ENCODE measurements around the gene APOC1. TPM values are rescaled to one million over a fixed set of nuclear protein-coding genes. Genes with fewer than 3 reads are reported as not detected.
"Not testable (repeated sequence)": the region's sequence is repeated elsewhere in the genome, so short reads cannot be mapped to it uniquely, and the experiment has no call there.

Gene APOC1
- total RNA-seq, 4 donors from 2014 or later = 1.1 to 18.7 (median 7.9) TPM

DNA sequence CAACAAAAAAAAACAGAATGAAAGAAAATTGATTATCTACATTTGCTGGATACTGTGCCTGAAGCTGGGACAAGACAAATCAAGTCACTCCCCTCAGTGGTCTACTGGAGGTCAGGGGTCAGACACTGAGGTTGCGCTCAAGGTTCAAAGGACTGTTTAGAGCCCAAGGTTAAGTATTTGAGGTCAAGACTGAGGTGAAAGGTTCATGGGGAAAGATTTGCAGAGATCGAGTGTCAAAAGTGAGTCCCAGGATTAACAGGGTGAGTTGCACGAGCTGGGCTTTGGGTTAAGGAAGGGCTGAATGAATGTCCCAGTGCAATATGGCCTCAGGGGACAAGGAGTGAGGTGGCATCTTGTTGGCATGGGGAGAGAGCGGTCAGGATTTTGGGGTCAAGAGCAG, 26.8 kb upstream of the APOC1 start:
- no peak for DNase-seq
- Histone ChIP-seq H3K27me3 (no peaks in the 10 kb centered on the region), H3K36me3 (peaks cover 0 to 1% of the 10 kb centered on the region in 2 donors), H3K9me3 (no peaks in the 10 kb centered on the region), H3K4me3 (no peak overlapping the region), H3K27ac (no peak overlapping the region), H3K4me1 (peaks cover 18 to 22% of the 10 kb centered on the region in 2 donors)
- intact Hi-C loops (cut with DNase I; ENCODE audit: low total_unique reads) (no loop called here), in situ Hi-C loops (cut with MboI; ENCODE audit: low sequenced_read_pairs in 4 of 4) (no loop called here)
- no peak for TF ChIP-seq POLR2A (IDR thresholded peaks at IDR 0.05)
- TF ChIP-seq, protein P1, sequence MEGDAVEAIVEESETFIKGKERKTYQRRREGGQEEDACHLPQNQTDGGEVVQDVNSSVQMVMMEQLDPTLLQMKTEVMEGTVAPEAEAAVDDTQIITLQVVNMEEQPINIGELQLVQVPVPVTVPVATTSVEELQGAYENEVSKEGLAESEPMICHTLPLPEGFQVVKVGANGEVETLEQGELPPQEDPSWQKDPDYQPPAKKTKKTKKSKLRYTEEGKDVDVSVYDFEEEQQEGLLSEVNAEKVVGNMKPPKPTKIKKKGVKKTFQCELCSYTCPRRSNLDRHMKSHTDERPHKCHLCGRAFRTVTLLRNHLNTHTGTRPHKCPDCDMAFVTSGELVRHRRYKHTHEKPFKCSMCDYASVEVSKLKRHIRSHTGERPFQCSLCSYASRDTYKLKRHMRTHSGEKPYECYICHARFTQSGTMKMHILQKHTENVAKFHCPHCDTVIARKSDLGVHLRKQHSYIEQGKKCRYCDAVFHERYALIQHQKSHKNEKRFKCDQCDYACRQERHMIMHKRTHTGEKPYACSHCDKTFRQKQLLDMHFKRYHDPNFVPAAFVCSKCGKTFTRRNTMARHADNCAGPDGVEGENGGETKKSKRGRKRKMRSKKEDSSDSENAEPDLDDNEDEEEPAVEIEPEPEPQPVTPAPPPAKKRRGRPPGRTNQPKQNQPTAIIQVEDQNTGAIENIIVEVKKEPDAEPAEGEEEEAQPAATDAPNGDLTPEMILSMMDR (IDR thresholded peaks at IDR 0.05 in 4 of 5, conservative IDR thresholded peaks at IDR 0.05 in 1 of 5) = no peak
- no peak for ATAC-seq

DNA sequence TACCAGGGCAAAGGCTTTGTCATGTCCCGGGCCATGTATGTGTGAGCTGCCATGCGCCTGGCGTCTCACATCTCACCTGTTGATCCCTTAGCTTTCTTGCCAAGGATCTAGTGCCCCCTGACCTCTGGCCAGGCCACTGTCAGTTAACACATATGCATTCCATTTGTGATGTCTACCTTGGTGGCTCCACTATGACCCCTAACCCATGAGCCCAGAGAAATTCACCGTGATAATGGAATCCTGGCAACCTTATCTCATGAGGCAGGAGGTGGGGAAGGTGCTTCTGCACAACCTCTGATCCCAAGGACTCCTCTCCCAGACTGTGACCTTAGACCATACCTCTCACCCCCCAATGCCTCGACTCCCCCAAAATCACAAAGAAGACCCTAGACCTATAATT, 26.1 kb upstream of the APOC1 start:
- H3K27me3 ChIP-seq; H3K36me3 ChIP-seq; H3K9me3 ChIP-seq; H3K4me3 ChIP-seq; H3K27ac ChIP-seq; ATAC-seq; in situ Hi-C loops (cut with MboI; ENCODE audit: low sequenced_read_pairs in 4 of 4); intact Hi-C loops (cut with DNase I; ENCODE audit: low total_unique reads); DNase-seq: not testable (repeated sequence)
- H3K4me1 ChIP-seq = peaks cover 18 to 23% of the 10 kb centered on the region in 2 donors

DNA sequence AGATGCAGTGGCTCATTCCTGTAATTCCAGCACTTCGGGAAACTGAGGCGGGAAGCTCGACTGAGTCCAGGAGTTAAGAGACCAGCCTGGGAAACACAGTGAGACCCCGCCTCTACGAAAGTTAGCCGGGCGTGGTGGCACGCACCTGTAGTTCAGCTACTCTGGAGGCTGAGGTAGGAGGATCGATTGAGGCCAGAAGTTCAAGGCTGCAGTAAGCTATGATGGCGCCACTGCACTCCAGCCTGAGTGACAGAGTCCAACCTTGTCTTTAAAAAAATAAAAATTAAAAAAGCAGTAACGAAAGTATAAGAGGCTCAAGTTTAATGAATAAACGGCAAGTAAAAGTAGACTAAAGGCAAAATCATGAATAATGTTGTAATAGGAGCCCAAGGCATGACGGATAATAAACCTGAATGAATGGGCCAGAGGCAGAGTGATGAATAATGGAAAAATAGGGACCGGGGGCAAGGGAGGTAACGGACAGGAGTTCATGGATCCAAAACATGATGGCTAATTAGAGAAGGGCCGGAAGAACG, 24.5 kb upstream of the APOC1 start:
- H3K4me1 ChIP-seq = peaks cover 18 to 23% of the 10 kb centered on the region in 2 donors
- peak overlapping the region in 2 of 4 donors; percentile 94 to 95 for H3K27ac ChIP-seq
- in situ Hi-C loops (cut with MboI; ENCODE audit: low sequenced_read_pairs in 4 of 4) = loop anchor here in 1 of 4 donors (10.0 kb wide), 1 partner anchor 65 kb away; the partner anchor contains the start of gene CLPTM1
- peak overlapping the region; percentile 67 to 81 (median 74) for H3K4me3 ChIP-seq
- no peak for ATAC-seq
- no peak for DNase-seq
- H3K9me3 ChIP-seq = no peaks in the 10 kb centered on the region
- intact Hi-C loops (cut with DNase I; ENCODE audit: low total_unique reads) = loop anchor here (1.0 to 5.0 kb wide), 3 partner anchors 44 to 288 kb away; partner anchors contain the start of genes BLOC1S3, CLPTM1, NECTIN2 and TRAPPC6A
- TF ChIP-seq, protein P1 (IDR thresholded peaks at IDR 0.05 in 4 of 5, conservative IDR thresholded peaks at IDR 0.05 in 1 of 5) = no peak
- TF ChIP-seq POLR2A (IDR thresholded peaks at IDR 0.05) = no peak
- peaks cover 2 to 24% of the 10 kb centered on the region in 2 donors for H3K36me3 ChIP-seq
- H3K27me3 ChIP-seq = no peaks in the 10 kb centered on the region

DNA sequence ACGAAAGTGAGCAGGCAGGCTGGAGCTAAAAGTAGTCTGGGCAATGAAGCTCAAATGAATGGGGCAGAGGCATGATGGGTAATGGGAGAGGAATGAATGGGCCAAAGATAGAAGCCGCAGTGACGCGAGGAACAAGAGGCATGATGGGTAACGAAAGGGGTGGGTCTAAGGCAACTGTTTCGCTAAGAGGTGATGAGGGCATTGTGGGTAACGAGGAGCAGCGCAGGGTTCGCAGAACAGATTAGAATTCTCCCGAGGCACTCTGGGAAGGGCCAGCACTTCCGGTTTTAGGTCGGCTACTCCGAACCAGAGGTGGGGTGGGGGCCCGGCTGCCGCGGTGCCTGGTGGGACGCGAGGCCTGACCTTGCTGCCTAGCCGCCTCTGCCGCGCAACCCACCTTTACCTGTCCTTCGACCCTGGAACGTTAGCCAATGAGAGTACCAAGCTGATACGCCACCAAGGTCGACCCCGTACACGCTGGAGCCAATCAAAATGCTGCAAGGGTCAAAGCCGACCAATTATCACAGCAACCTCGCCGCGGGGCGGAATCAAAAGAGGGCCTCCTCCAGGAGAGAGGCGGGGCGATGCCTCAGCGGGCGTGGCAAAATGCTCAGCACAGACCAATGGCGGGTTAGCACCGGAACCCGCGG, 23.9 kb upstream of the APOC1 start:
- peak; percentile 100 for DNase-seq
- H3K4me1 ChIP-seq = peaks cover 18 to 23% of the 10 kb centered on the region in 2 donors
- peak overlapping the region; percentile 67 to 81 (median 74) for H3K4me3 ChIP-seq
- H3K27ac ChIP-seq = peak overlapping the region; percentile 92 to 95 (median 94)
- H3K9me3 ChIP-seq = no peaks in the 10 kb centered on the region
- in situ Hi-C loops (cut with MboI; ENCODE audit: low sequenced_read_pairs in 4 of 4) (loop anchor here in 1 of 4 donors (10.0 kb wide), 1 partner anchor 64 kb away; the partner anchor contains the start of gene CLPTM1), intact Hi-C loops (cut with DNase I; ENCODE audit: low total_unique reads) (loop anchor here (1.0 to 5.0 kb wide), 3 partner anchors 44 to 288 kb away; partner anchors contain the start of genes BLOC1S3, CLPTM1, NECTIN2 and TRAPPC6A)
- TF ChIP-seq POLR2A (IDR thresholded peaks at IDR 0.05) = peak; percentile 31 to 43
- TF ChIP-seq, protein P1 (IDR thresholded peaks at IDR 0.05 in 4 of 5, conservative IDR thresholded peaks at IDR 0.05 in 1 of 5) = no peak
- H3K36me3 ChIP-seq = peaks cover 2 to 30% of the 10 kb centered on the region in 2 donors
- no peaks in the 10 kb centered on the region for H3K27me3 ChIP-seq
- ATAC-seq = peak; percentile 92 to 95
